Measurements from ENCODE around the gene ADAMTS2.

Gene ADAMTS2

GRCh38 chr5:179306191-179307012 lies 38.9 kb downstream of the ADAMTS2 start:
- TF ChIP-seq MAX (IDR thresholded peaks at IDR 0.05): no peak
- TF ChIP-seq USF1 (IDR thresholded peaks at IDR 0.05): no peak
- no peak for TF ChIP-seq NFIC (IDR thresholded peaks at IDR 0.05)
- no peak for TF ChIP-seq EP300 (IDR thresholded peaks at IDR 0.05; ENCODE audit: borderline replicate concordance)
- no peak for TF ChIP-seq EGR1 (IDR thresholded peaks at IDR 0.05)
- TF ChIP-seq YY1 (IDR thresholded peaks at IDR 0.05; ENCODE audit: low read depth): no peak
- no peak for TF ChIP-seq CEBPB (IDR thresholded peaks at IDR 0.05)
- TF ChIP-seq ZBTB7A (IDR thresholded peaks at IDR 0.05; ENCODE audit: low read depth): no peak
- no peak for TF ChIP-seq RAD21 (IDR thresholded peaks at IDR 0.05; ENCODE audit: low read depth)
- no peak for TF ChIP-seq CREB1 (IDR thresholded peaks at IDR 0.05; ENCODE audit: low read depth)

GRCh38 chr5:179304871-179305270 lies 40.4 kb downstream of the ADAMTS2 start:
- TF ChIP-seq CREB1 (IDR thresholded peaks at IDR 0.05; ENCODE audit: low read depth): no peak

GRCh38 chr5:179304466-179304865 lies 40.8 kb downstream of the ADAMTS2 start:
- TF ChIP-seq ZBTB7A (IDR thresholded peaks at IDR 0.05; ENCODE audit: low read depth): no peak
- TF ChIP-seq TCF12 (IDR thresholded peaks at IDR 0.05; ENCODE audit: low read depth): no peak
- no peak for TF ChIP-seq TAF1 (IDR thresholded peaks at IDR 0.05; ENCODE audit: low read depth)
- TF ChIP-seq CEBPB (IDR thresholded peaks at IDR 0.05): no peak
- TF ChIP-seq CREB1 (IDR thresholded peaks at IDR 0.05; ENCODE audit: low read depth): no peak

- TF ChIP-seq FOXM1 (IDR thresholded peaks at IDR 0.05; ENCODE audit: borderline replicate concordance, low read depth): no peak
- no peak for TF ChIP-seq TCF12 (IDR thresholded peaks at IDR 0.05; ENCODE audit: low read depth)
- no peak for TF ChIP-seq TAF1 (IDR thresholded peaks at IDR 0.05; ENCODE audit: low read depth)
- no peak for TF ChIP-seq CEBPB (IDR thresholded peaks at IDR 0.05)
- no peak for TF ChIP-seq EGR1 (IDR thresholded peaks at IDR 0.05)
- TF ChIP-seq TEAD4 (IDR thresholded peaks at IDR 0.05): no peak
- TF ChIP-seq MAX (IDR thresholded peaks at IDR 0.05): no peak
- TF ChIP-seq USF1 (IDR thresholded peaks at IDR 0.05): no peak
- TF ChIP-seq ZBTB7A (IDR thresholded peaks at IDR 0.05; ENCODE audit: low read depth): no peak
- no peak for TF ChIP-seq RAD21 (IDR thresholded peaks at IDR 0.05; ENCODE audit: low read depth)
- no peak for TF ChIP-seq CREB1 (IDR thresholded peaks at IDR 0.05; ENCODE audit: low read depth)
- TF ChIP-seq EP300 (IDR thresholded peaks at IDR 0.05; ENCODE audit: borderline replicate concordance): no peak
- no peak for TF ChIP-seq YY1 (IDR thresholded peaks at IDR 0.05; ENCODE audit: low read depth)
- TF ChIP-seq REST (IDR thresholded peaks at IDR 0.05; ENCODE audit: low read depth): no peak
- TF ChIP-seq NFIC (IDR thresholded peaks at IDR 0.05): no peak
These were observed 41.6 kb downstream of the ADAMTS2 start for GRCh38 chr5:179303451-179304200.

GRCh38 chr5:179302499-179303185 lies 42.6 kb downstream of the ADAMTS2 start:
- TF ChIP-seq EP300 (IDR thresholded peaks at IDR 0.05; ENCODE audit: borderline replicate concordance) (no peak), REST (IDR thresholded peaks at IDR 0.05; ENCODE audit: low read depth) (no peak), USF1 (IDR thresholded peaks at IDR 0.05) (no peak), ZBTB7A (IDR thresholded peaks at IDR 0.05; ENCODE audit: low read depth) (no peak), TEAD4 (IDR thresholded peaks at IDR 0.05) (no peak), EGR1 (IDR thresholded peaks at IDR 0.05) (no peak), MAX (IDR thresholded peaks at IDR 0.05) (no peak), CREB1 (IDR thresholded peaks at IDR 0.05; ENCODE audit: low read depth) (no peak), TCF12 (IDR thresholded peaks at IDR 0.05; ENCODE audit: low read depth) (no peak), NFIC (IDR thresholded peaks at IDR 0.05) (no peak), CEBPB (IDR thresholded peaks at IDR 0.05) (no peak), TAF1 (IDR thresholded peaks at IDR 0.05; ENCODE audit: low read depth) (no peak), RAD21 (IDR thresholded peaks at IDR 0.05; ENCODE audit: low read depth) (no peak)
